Body of pancreas (tissue), 4 donors: Measurements from ENCODE around the gene FAM20C. TPM values are rescaled to one million over a fixed set of nuclear protein-coding genes. Genes with fewer than 3 reads are reported as not detected.

ENCODE experiments used
- ATAC-seq: fragments of 150-250 bp; one replicate; pipeline ENCODE4 v1.9.1; 2016
- DNase-seq, 4 donors: peaks; one replicate each; pipeline ENCODE4 v3.0.0-alpha.2; 2019
- H3K27ac ChIP-seq, 4 donors: fragments of 200-600 bp; sonication (generic); 1 replicate in 3 of 4; 2 replicates in 1 of 4; pipeline versions ENCODE4 v1.5.1 to v1.6.1; 2016 to 2019; ENCODE audit warnings: mild to moderate bottlenecking in 1 of 4, mixed read lengths in 1 of 4, moderate library complexity in 1 of 4
- H3K27me3 ChIP-seq, 2 donors: fragments of 200-600 bp; sonication (generic); one replicate each; pipeline ENCODE4 v1.6.0; 2016; ENCODE audit warnings: mild to moderate bottlenecking in 1 of 2
- H3K36me3 ChIP-seq, 2 donors: fragments of 200-600 bp; sonication (generic); replicated peaks in 1 of 2; 2 replicates each; pipeline ENCODE4 v1.5.1; 2016; ENCODE audit warnings: low read depth in 2 of 2; ENCODE audit not compliant: insufficient read depth in 1 of 2
- H3K4me1 ChIP-seq: fragments of 200-600 bp; sonication (generic); one replicate; pipeline ENCODE4 v1.6.0; 2016
- H3K4me3 ChIP-seq, 2 donors: fragments of 200-600 bp; sonication (generic); 1 replicate in 1 of 2; 2 replicates in 1 of 2; pipeline ENCODE4 v1.5.1; 2016 to 2019
- H3K9me3 ChIP-seq, 3 donors: fragments of 200-600 bp; sonication (generic); 1 replicate in 2 of 3; 2 replicates in 1 of 3; pipeline ENCODE4 v1.5.1; 2016
- POLR2A ChIP-seq, 3 donors: fragments of 450-650 bp; IDR thresholded peaks; one replicate each; pipeline ENCODE4 v1.6.1; 2016; ENCODE audit warnings: antibody characterized with exemption in 3 of 3, mild to moderate bottlenecking in 2 of 3
- WGBS, 2 donors: methylation state at CpG; one replicate each; pipeline ENCODE4 v1.1.5; 2017; 5-methylcytosine and 5-hydroxymethylcytosine counted together
- intact Hi-C: fragments of 100-400 bp; cut with DNase I; formaldehyde crosslinking; loops from one replicate; pipeline ENCODE4 v1.15.1; 2023
- total RNA-seq, 2 donors: library from RNA; depleted of rRNA; stranded (reverse); fragments of >200 nt; gene quantifications; one replicate each; pipeline ENCODE4 v1.1.0, GENCODE V29; 2016
- TF ChIP-seq, protein P1 (sequence below), 7 experiments: fragments of 450-650 bp in 4 of 7; fragments of 200-600 bp in 3 of 7; sonication (generic) in 3 of 7; IDR thresholded peaks; one replicate each; pipeline ENCODE4 v1.5.1; 2016 to 2019; ENCODE audit warnings: antibody characterized with exemption in 7 of 7

Gene FAM20C
- total RNA-seq, 2 donors from 2014 or later, result 12.7 to 26.0 TPM

DNA sequence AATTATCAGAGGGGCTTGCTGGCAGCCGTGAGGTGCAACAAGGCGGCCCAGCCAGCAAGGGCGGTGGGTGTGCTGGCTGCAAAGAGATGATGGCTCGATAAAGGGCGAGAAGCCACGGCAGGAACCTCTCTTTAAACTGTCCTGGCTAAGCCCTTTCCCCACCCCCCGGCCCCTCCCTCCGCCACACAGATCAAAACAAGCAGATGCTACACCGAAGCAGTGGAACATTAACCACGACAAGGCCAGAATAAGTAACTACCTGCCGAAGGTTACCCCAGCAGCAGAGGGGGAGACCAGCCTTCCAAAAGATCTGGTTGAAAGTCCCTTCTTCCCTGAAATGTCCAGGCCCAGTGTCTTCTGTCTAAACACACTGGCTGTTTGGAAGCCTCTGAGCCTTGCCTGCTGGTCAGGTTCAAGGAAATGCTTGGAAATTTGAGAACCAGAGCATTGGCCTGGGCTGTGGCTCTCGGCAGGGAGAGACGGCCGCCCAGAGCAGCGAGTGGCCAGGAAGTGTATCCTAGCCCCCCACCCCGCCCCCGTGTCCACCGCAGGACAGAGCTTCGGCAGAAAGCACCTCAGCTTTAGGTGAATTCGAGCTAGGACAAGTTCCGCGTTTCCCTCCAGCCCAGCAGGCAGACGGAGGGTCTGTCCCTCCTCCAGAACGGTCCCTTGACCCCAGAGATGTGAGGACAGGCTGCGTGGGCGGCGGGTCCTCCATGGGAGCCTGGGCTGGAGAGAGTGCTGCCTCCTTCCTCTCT, 2.1 kb downstream of the FAM20C start:
- H3K9me3 ChIP-seq, result no peaks in the 10 kb centered on the region
- H3K36me3 ChIP-seq, result peaks cover 0 to 8% of the 10 kb centered on the region in 2 donors
- WGBS, 2 donors, result 32 to 57% methylated on average over 16 to 27 of the region's 27 CpGs
- H3K27me3 ChIP-seq, result no peaks in the 10 kb centered on the region
- H3K4me1 ChIP-seq, result peaks cover 27% of the 10 kb centered on the region
- TF ChIP-seq, protein P1, sequence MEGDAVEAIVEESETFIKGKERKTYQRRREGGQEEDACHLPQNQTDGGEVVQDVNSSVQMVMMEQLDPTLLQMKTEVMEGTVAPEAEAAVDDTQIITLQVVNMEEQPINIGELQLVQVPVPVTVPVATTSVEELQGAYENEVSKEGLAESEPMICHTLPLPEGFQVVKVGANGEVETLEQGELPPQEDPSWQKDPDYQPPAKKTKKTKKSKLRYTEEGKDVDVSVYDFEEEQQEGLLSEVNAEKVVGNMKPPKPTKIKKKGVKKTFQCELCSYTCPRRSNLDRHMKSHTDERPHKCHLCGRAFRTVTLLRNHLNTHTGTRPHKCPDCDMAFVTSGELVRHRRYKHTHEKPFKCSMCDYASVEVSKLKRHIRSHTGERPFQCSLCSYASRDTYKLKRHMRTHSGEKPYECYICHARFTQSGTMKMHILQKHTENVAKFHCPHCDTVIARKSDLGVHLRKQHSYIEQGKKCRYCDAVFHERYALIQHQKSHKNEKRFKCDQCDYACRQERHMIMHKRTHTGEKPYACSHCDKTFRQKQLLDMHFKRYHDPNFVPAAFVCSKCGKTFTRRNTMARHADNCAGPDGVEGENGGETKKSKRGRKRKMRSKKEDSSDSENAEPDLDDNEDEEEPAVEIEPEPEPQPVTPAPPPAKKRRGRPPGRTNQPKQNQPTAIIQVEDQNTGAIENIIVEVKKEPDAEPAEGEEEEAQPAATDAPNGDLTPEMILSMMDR (IDR thresholded peaks at IDR 0.05), result no peak
- no peak for TF ChIP-seq POLR2A (IDR thresholded peaks at IDR 0.05)
- ATAC-seq (no peak), DNase-seq (peak in 2 of 4 donors; percentile 63 to 64)
- peak overlapping the region in 1 of 4 donors; percentile 29 for H3K27ac ChIP-seq
- H3K4me3 ChIP-seq, result peak overlapping the region in 1 of 2 donors; percentile 46
- intact Hi-C loops, result no loop called here

DNA sequence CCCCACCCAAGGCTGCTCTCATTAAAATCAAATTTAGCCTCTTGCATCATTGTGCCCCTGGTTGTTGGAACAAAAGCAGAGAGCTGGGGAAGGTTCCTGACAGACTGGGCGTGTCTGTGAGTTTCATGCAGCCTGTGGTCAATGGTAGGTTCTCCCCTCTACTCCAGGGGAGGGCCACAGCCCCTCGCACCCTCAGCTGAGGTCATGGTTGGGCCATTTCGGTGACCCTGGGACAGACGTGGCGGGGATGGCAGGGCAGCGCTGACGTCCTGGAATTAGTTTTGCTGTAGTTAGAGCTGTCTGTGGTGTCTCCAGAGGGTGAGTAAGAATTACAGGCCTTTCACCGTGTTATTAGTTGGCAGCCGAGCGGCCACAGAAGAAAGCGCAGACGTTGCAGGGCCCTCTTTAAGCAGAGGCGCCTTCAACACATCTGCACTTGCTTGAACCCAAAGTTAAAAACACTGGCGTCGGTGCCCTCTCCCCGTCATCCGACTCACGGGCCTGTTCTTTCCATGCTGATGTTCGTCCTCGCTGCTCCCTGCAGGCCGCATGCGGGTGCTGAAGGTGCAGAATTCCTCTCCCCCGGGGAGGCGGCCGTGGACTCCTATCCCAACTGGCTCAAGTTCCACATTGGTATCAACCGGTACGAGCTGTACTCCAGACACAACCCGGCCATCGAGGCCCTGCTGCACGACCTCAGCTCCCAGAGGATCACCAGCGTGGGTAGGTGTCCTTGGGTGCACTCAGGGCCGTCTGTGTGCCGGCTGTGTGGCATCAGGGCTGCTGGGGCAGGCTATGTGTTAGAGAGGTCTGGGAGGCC, 2.8 kb downstream of the FAM20C start:
- 89 to 90% methylated on average over 28 to 32 of the region's 33 CpGs for WGBS, 2 donors
- Histone ChIP-seq H3K4me3 (no peak overlapping the region), H3K36me3 (peaks cover 0 to 8% of the 10 kb centered on the region in 2 donors), H3K27me3 (no peaks in the 10 kb centered on the region), H3K4me1 (peaks cover 27% of the 10 kb centered on the region), H3K27ac (peak overlapping the region in 1 of 4 donors; percentile 29), H3K9me3 (no peaks in the 10 kb centered on the region)
- DNase-seq (no peak), ATAC-seq (no peak)
- TF ChIP-seq, protein P1 (IDR thresholded peaks at IDR 0.05), result no peak
- intact Hi-C loops, result no loop called here

DNA sequence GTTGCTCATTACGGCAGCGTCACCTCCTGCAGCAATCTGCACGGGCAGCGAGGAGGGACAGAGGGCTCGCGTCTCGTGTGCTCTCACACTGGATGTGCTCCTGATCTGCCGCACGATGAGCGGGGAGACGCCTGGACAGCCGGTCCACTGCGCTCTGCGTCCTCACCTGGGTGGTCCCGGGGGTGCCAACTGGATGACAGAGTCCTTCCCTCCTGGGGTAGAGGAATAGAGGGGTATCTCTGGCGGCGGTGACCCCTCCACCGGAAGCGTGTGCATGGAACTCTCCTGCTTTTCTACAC, 3.4 kb downstream of the FAM20C start:
- no peak for DNase-seq
- 92 to 94% methylated on average over 11 to 17 of the region's 19 CpGs for WGBS, 2 donors
- H3K4me1 ChIP-seq, result peaks cover 27% of the 10 kb centered on the region

DNA sequence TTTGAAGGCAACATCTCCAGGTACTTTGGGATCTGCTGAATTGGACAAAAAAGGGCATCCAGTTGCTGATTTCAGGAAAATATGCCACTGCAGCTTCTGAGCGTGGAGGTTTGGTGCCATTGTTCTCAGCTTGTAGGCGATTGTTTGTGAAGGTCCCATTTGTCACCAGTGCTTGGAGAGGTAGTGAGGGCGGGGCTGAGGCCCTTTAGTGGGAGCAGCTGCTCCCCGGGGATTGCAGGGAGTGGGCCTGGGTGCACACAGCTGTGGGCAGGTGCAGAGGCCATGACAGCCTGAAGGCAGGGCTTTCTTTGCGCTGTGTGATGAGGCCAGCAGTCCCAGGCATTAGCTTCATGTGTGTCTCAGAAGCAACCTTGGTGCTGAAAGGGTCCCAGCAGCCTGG, 3.9 kb downstream of the FAM20C start:
- no peak for ATAC-seq
- Histone ChIP-seq H3K27me3 (no peaks in the 10 kb centered on the region), H3K9me3 (no peaks in the 10 kb centered on the region), H3K27ac (no peak overlapping the region), H3K4me3 (no peak overlapping the region), H3K4me1 (peaks cover 23% of the 10 kb centered on the region), H3K36me3 (peaks cover 0 to 8% of the 10 kb centered on the region in 2 donors)
- DNase-seq, result no peak
- intact Hi-C loops, result no loop called here
- 94 to 96% methylated on average over 3 to 5 of the region's 5 CpGs for WGBS, 2 donors
- TF ChIP-seq, protein P1 (IDR thresholded peaks at IDR 0.05), result no peak
- TF ChIP-seq POLR2A (IDR thresholded peaks at IDR 0.05), result no peak

More for the DNA sequence above, 3.4 kb downstream of the FAM20C start:
- H3K9me3 ChIP-seq, result no peaks in the 10 kb centered on the region
- TF ChIP-seq, protein P1 (IDR thresholded peaks at IDR 0.05), result no peak
- TF ChIP-seq POLR2A (IDR thresholded peaks at IDR 0.05), result no peak
- no peaks in the 10 kb centered on the region for H3K27me3 ChIP-seq
- no peak overlapping the region for H3K27ac ChIP-seq
- no peak overlapping the region for H3K4me3 ChIP-seq
- intact Hi-C loops, result no loop called here
- H3K36me3 ChIP-seq, result peaks cover 0 to 8% of the 10 kb centered on the region in 2 donors
- no peak for ATAC-seq
